HG02852 (cell line): ENCODE data around the gene FCGR3A.
"Not testable (repeated sequence)": the region's sequence is repeated elsewhere in the genome, so short reads cannot be mapped to it uniquely, and the experiment has no call there.

Experiments
- ATAC-seq: cut with Tn5 transposase; IDR thresholded peaks from one replicate; pipeline ENCODE4 v1.9.1; 2021; ENCODE audit warnings: mild to moderate bottlenecking, moderate library complexity; ENCODE audit not compliant: unreplicated experiment

Gene FCGR3A

DNA sequence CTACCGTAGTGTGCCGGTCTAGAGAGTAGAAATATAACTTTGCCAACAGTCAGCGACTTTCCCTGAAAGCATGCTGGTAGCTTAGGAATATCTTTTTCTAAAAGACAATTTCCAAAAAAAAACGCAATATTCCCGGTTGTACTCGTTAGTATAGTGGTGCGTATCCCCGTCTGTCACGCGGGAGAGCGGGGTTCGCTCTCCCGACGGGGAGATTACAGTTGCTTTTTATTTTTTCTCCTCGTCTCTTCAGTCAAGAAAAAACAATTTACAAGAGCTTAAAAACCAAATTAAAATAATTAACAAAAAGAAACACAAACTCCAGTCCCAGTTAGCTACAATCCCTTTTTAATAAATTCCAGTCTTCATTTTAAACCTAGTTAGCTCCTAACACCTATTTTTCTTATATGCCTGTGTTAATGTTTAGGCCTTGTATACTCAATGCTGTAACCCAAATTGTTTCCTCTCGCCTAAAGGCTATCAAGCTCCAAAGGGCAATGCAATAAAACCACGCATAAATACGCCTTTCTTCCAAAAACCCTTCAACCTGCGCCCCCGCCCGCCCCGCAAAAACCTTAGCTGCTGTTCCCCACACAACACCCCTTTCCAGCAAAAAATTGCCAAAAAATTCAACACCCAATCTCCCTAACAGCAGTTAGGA, 17.5 kb downstream of the FCGR3A start:
- no peak for ATAC-seq

DNA sequence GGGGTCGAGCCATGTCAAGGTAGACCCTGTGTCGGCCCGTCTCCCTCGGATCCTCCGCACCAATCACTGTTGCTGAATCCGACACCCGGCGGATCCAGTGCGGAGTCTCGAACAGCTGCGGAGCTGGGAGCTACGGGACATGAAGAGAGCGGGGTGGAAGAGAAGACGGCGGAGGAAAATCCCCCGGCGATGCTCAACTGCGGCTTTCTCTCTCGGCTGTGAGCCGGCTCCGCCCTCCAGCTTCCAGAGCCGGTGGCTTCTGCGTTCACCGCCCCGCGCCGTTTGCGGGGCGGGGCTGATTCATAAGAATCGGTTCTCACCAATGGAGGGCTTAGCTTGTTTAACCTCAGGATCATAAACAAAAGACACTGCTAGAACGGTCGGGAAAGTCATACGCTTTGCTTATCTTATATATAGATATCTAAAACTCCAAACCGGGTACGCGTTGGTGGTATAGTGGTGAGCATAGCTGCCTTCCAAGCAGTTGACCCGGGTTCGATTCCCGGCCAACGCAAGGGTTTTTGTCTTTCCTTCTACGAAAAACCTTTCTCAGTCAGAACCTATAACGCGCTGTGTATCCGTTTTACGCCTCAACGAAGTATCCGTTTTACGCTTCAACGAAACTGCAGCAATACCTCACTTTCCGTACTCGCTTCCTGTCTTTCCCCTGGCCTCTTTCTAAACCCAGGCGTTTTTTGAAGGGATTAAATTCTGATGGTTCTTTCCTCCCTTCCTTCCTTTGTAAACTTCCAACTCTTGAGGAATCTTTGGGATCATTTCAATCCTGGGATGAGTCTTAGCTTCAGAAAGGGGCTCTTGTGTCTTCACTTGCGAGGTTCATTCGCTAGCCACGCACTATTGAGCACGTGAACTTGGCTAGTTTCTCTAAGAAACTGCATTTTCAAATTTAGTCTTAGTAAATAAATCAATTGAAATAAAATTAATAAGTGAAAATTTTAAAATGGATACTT, 18.7 kb downstream of the FCGR3A start:
- peak; percentile 67 for ATAC-seq

DNA sequence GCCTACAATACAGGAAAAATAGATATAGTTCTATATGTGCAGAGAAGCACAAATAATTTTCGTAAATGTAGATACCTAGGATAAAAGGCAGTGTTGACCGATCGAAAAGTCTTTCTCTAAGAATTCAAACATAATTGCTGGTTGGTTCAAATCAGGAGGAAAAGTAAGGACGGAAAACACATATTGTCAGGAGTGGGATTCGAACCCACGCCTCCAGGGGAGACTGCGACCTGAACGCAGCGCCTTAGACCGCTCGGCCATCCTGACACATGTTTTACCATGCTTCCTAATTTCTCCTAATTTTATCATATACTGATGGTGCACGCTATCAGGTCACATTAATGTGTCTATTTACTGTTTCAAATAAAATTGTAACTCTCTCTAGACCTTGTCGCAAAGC, 19.5 kb downstream of the FCGR3A start:
- peak; percentile 37 for ATAC-seq

DNA sequence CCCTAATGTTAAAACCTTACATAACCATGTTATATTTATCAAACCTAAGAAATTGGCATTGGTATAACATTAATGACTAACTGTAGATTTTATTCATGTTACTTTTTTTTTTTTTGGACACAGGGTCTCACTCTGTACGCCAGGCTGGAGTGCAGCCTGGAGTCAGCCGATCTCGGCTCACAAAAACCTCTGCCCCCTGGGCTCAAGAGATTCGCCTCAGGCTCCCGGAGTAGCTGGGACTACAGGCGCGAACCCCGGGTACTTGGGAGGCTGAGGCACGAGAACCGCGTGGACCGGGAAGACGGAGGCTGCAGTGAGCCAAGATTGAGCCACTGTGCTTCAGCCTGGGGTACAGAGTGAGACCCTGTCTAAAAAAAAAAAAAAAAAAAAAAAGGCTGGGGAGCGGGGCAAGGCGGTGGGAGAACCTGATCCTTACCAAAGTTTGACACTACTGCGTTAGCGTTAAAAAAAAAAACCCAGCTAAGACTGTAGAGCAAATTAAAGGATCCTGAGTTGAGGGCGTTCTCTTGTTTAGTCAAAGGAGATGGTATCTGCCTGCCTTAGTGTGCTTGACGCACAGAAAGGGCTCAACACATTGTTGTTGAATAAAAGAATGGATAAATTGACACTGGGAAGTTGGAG, 20.0 kb downstream of the FCGR3A start:
- ATAC-seq: not testable (repeated sequence)

DNA sequence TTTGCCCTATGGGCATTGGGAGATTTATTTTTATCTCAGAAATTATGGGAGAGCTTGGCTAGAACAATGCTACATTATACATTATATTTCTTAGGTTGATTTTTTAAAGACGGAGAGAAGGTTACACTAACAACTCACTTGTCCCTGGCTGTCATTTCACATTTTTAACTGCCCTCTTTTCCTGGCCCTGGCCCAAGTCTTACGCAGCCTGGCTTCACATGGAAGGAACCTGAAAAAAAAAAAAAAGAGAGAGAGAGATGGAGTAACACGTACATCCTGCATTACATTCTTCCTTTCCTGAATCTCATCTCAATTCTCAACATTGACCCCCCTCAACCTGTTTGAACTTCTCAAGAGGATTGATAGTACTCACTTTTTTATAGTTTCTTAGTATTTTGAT, 21.1 kb downstream of the FCGR3A start:
- not testable (repeated sequence) for ATAC-seq

DNA sequence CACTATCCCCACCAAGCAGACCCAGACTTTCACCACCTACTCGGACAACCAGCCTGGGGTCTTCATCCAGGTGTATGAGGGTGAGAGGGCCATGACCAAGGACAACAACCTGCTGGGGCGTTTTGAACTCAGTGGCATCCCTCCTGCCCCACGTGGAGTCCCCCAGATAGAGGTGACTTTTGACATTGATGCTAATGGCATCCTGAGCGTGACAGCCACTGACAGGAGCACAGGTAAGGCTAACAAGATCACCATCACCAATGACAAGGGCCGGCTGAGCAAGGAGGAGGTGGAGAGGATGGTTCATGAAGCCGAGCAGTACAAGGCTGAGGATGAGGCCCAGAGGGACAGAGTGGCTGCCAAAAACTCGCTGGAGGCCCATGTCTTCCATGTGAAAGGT, 23.7 kb downstream of the FCGR3A start:
- not testable (repeated sequence) for ATAC-seq

DNA sequence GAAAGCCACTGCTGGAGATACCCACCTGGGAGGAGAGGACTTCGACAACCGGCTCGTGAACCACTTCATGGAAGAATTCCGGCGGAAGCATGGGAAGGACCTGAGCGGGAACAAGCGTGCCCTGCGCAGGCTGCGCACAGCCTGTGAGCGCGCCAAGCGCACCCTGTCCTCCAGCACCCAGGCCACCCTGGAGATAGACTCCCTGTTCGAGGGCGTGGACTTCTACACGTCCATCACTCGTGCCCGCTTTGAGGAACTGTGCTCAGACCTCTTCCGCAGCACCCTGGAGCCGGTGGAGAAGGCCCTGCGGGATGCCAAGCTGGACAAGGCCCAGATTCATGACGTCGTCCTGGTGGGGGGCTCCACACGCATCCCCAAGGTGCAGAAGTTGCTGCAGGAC, 24.3 kb downstream of the FCGR3A start:
- not testable (repeated sequence) for ATAC-seq

DNA sequence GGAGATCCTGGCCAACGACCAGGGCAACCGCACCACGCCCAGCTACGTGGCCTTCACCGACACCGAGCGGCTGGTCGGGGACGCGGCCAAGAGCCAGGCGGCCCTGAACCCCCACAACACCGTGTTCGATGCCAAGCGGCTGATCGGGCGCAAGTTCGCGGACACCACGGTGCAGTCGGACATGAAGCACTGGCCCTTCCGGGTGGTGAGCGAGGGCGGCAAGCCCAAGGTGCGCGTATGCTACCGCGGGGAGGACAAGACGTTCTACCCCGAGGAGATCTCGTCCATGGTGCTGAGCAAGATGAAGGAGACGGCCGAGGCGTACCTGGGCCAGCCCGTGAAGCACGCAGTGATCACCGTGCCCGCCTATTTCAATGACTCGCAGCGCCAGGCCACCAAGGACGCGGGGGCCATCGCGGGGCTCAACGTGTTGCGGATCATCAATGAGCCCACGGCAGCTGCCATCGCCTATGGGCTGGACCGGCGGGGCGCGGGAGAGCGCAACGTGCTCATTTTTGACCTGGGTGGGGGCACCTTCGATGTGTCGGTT, 24.8 kb downstream of the FCGR3A start:
- peak; percentile 19 for ATAC-seq

DNA sequence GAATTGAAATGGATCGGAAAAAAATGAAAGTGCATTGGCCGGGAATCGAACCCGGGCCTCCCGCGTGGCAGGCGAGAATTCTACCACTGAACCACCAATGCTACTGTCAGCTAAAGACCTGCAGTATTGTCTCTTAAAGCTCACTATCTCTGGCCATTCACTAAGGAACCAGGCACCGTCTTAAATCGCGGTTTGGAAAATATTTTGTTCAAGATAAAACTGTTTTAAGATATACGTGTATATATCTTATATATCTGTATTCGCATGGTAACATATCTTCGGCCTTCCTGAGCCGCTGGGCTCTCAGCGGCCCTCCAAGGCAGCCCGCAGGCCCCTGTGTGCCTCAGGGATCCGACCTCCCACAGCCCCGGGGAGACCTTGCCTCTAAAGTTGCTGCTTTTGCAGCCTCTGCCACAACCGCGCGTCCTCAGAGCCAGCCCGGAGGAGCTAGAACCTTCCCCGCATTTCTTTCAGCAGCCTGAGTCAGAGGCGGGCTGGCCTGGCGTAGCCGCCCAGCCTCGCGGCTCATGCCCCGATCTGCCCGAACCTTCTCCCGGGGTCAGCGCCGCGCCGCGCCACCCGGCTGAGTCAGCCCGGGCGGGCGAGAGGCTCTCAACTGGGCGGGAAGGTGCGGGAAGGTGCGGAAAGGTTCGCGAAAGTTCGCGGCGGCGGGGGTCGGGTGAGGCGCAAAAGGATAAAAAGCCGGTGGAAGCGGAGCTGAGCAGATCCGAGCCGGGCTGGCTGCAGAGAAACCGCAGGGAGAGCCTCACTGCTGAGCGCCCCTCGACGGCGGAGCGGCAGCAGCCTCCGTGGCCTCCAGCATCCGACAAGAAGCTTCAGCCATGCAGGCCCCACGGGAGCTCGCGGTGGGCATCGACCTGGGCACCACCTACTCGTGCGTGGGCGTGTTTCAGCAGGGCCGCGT, 25.5 kb downstream of the FCGR3A start, which contains the start of gene HSPA6:
Gene HSPA6 (plus strand): TSS at position 724 of the 925 bp plus-strand sequence. CDS start 119 bp downstream, at position 843.
- ATAC-seq: peak; percentile 55

DNA sequence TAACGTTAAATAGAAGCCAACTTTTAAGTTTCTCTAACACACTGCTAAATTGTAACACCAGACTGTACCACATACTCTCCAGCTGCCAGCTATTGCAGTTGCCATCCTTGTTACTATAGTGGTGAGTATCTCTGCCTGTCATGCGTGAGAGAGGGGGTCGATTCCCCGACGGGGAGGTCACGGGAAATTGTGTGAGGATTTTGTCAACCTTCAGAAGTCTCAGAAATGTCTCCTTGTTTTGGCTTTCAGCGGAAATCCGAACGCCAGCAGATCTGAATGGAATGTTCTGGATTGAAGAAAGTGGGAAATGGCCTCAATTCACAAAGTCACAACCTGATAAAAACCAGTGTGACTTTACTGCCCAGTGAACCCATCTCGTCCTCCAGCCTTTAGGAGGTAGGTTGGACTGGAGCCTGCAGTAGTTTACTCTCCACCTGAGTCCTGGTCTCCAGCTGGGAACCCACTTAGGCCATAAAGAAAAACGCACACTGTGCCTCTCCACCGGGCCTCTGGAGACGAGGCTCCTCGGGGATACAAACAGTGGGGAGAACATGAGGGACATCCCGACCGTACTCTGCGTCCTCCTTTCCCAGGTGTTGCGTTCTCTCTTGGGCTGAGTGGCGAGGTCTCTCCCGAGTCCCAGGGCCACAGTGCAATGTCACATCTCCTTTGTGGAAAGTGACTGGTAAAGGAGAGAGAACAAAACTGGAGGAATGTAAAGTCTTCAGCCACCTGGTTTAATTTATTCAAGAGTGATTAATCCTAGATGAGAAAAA, 26.4 kb downstream of the FCGR3A start:
- peak; percentile 1 for ATAC-seq

DNA sequence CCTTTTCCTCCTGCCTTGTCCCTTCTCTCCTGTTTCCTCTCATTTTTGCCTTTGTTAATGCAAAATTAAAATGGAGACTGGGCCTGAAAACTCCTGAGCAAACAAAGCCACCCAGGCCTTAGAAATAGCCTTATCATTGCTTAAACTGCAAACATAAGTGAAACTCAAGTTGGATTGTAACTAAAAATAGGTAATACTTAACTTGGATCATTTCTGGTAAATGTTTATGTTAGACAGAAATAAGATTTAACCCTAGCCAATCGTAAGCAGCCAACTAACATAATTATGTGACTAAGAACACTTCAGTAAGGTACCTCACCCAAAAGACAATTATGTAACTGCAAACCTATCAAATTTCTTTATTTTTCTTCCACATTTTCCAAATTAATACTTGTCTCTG, 35.7 kb downstream of the FCGR3A start:
- not testable (repeated sequence) for ATAC-seq

DNA sequence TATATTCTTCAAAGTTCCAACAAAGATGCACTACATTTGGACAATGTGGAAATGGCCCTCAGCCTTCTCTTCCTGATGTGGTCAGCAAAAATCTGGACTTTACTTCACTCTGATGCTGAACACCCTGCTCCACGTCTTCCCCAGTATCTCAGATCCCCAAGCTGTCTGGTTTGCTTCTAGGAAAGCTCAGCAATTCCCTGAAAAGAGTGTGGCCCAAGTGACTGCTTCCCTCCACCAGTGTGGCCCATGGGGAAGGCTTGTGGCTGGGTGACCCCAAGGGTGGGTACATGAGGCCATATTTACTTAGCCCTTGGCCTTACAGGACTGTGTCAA, 36.2 kb downstream of the FCGR3A start:
- ATAC-seq: not testable (repeated sequence)

DNA sequence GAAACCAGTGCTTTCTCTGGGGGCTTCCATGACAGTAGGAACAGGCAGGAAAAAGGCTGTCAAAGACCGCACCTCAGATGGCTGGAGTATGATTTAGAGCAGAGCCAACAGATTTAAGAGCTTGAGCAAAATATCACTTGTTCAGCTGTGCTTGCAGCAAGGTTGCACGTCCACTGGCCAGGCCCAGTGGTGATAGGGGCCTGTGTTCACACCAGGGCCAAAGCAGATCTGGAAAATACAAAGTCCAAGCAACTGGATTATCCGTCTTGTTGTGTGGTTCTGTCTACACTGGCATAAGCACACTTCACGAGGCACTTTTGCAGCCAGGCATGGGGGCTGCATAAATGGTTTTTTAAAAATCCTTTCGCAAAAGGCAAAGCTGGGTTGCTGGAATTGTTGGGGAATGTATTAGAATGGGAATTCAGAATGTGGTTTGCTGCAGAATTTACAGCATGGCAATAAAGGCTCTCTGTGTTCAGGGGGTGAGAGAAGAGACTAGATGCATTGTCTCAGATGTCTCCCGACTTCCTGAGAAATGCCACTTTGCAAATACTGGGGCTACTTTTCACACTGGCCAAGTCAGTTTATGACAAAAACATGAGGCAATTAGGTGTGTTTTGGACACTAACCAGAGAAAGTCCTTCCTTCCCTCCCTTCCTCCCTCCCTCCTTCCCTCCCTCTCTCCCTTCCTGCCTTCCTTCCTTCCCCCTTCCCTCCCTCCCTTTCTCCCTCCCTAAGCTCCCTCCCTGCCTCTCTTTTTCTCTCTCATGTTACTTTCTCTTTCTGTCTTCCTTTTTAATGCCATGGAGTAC, 36.8 kb downstream of the FCGR3A start:
- not testable (repeated sequence) for ATAC-seq

DNA sequence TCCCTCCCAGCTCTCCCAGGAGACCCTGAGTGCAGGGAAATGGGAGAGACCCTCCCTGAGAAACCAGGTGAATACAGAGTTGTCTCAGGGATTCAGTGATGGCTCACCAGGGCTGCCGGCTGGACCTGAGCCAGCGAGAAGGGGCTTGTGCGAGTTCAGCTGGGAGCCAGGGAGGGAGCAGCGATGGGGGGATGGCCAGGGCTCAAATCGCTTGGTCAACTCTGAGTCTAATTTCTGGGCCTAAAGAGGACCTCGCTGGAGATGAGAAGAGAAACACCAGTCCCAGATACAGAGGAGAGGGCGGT, 37.9 kb downstream of the FCGR3A start:
- ATAC-seq: no peak

DNA sequence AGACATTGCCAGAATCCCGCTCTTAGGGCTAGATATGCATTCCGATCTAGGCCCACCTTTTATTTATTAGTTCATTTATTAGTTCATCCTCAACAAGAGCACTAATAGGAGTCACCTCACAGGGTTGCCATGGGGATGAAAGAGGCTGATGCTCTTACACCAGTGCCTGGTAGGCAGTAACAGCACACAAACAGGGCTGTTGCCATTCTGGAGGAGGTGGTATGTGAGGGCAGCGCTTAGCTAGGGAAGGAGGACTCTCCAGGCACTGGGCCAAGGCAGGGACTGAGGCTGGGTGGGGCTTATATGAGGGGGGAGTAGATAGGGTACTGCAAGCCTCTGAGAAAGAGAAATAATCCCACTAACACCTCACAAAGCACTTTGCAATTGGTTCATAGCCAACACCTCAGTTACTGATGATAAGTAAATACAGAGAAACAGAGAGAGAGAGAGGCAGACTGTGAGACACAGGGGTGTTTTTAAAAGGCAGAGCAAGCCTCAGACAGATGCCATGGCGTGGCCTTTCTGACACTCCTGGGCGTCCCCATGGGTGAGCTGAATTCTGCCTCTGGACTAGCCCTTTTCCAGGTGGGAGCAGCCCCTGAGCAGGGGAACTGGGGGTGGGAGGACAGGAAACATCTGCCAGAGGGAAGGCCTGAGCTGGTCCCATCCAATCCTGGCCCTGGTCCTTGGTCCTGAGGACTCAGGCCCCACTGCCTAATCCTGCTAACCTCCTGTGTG, 38.4 kb downstream of the FCGR3A start:
- ATAC-seq: no peak

DNA sequence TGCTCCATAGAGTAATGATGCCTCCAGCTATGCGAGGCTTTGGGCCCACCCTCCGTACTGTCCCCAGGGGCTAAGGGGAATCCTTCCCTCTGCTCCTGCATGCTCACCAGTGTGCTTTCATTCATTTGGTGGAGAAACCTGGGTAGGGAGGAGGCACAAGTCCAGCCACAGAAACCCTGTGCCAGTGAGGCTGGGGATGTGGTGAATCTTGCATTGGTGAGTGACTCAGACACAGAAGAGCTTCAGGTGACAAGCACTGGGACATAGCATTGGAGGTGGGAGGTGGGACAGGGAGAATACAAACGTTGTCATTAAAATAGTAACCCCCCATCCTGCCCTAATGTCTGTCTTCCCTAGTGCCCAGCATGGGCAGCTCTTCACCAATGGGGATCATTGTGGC, 39.1 kb downstream of the FCGR3A start:
- ATAC-seq: no peak

DNA sequence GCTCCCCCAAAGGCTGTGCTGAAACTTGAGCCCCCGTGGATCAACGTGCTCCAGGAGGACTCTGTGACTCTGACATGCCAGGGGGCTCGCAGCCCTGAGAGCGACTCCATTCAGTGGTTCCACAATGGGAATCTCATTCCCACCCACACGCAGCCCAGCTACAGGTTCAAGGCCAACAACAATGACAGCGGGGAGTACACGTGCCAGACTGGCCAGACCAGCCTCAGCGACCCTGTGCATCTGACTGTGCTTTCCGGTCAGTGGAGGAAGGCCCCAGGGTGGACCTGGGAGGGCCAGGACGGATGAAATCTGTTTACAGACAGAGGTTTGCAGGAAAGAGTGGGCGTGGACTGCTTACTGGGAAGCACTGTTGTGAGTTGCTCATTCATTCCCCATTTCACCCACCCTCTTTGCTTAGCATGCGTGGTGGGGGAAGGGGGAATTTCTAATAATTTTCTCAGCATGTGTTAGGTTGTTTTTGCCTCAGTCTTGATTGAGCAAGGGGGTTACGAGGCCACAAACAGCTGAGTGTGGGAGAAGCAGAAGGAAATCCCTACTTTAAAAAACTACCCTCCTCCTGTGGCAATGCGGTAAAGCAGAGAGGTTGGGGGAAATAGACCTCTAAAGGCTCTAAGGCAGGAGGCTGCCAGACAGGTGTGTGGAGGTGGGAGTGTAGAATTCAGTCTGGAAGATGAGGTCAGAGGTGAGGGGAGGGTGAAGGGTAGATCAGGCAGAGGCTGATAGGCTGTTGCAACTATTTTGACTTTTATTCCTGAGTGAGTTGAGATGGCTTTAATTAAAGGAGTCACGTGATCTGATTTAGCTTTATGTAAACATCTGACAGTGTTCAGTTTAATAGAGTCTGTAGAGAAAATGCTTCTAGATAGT, 43.0 kb downstream of the FCGR3A start:
- no peak for ATAC-seq
